ENCODE results near the gene KRT14. TPM values are rescaled to one million over a fixed set of nuclear protein-coding genes. Genes with fewer than 3 reads are reported as not detected.

The KRT14 gene
- total RNA-seq, 1 donor from 2014 or later = not detected

- peaks cover 8% of the 10 kb centered on the region for H3K9me3 Mint-ChIP-seq
- H3K27me3 Mint-ChIP-seq (ENCODE audit: insufficient read depth) = peaks cover 24% of the 10 kb centered on the region
- no peaks in the 10 kb centered on the region for H3K4me1 Mint-ChIP-seq (ENCODE audit: low read depth)
- no peak overlapping the region for H3K4me3 Mint-ChIP-seq
- no peaks in the 10 kb centered on the region for H3K36me3 Mint-ChIP-seq (ENCODE audit: low read depth)
- peak overlapping the region; percentile 67 for H3K27ac Mint-ChIP-seq
- DNase-seq (ENCODE audit: low spot score) = no peak
- intact Hi-C loops (cut with micrococcal nuclease) = no loop called here
Observed at GRCh38 chr17:41567317-41567716, 19.4 kb downstream of the KRT14 start.

- H3K4me3 Mint-ChIP-seq = no peak overlapping the region
- no peak overlapping the region for H3K27ac Mint-ChIP-seq
- peaks cover 23% of the 10 kb centered on the region for H3K27me3 Mint-ChIP-seq (ENCODE audit: insufficient read depth)
- no peaks in the 10 kb centered on the region for H3K4me1 Mint-ChIP-seq (ENCODE audit: low read depth)
- no peak for DNase-seq (ENCODE audit: low spot score)
- peaks cover 8% of the 10 kb centered on the region for H3K9me3 Mint-ChIP-seq
- intact Hi-C loops (cut with micrococcal nuclease) = no loop called here
- no peaks in the 10 kb centered on the region for H3K36me3 Mint-ChIP-seq (ENCODE audit: low read depth)
Observed at GRCh38 chr17:41565338-41565737, 21.4 kb downstream of the KRT14 start.

- Mint-ChIP-seq H3K4me1 (ENCODE audit: low read depth) (no peaks in the 10 kb centered on the region), H3K4me3 (no peak overlapping the region), H3K9me3 (peaks cover 8% of the 10 kb centered on the region), H3K27ac (no peak overlapping the region), H3K36me3 (ENCODE audit: low read depth) (no peaks in the 10 kb centered on the region), H3K27me3 (ENCODE audit: insufficient read depth) (peaks cover 28% of the 10 kb centered on the region)
- intact Hi-C loops (cut with micrococcal nuclease) = no loop called here
- DNase-seq (ENCODE audit: low spot score) = no peak
Observed at GRCh38 chr17:41563607-41564170, 23.0 kb downstream of the KRT14 start.

GRCh38 chr17:41561554-41561953 lies 25.1 kb downstream of the KRT14 start:
- no peak for DNase-seq (ENCODE audit: low spot score)
- no peak overlapping the region for H3K4me3 Mint-ChIP-seq
- H3K4me1 Mint-ChIP-seq (ENCODE audit: low read depth) = no peaks in the 10 kb centered on the region
- intact Hi-C loops (cut with micrococcal nuclease) = no loop called here
- peaks cover 36% of the 10 kb centered on the region for H3K27me3 Mint-ChIP-seq (ENCODE audit: insufficient read depth)
- H3K9me3 Mint-ChIP-seq = no peaks in the 10 kb centered on the region
- no peaks in the 10 kb centered on the region for H3K36me3 Mint-ChIP-seq (ENCODE audit: low read depth)
- H3K27ac Mint-ChIP-seq = no peak overlapping the region

- H3K4me3 Mint-ChIP-seq = no peak overlapping the region
- no peaks in the 10 kb centered on the region for H3K9me3 Mint-ChIP-seq
- H3K27me3 Mint-ChIP-seq (ENCODE audit: insufficient read depth) = peaks cover 32% of the 10 kb centered on the region
- H3K4me1 Mint-ChIP-seq (ENCODE audit: low read depth) = no peaks in the 10 kb centered on the region
- H3K27ac Mint-ChIP-seq = no peak overlapping the region
- intact Hi-C loops (cut with micrococcal nuclease) = no loop called here
- DNase-seq (ENCODE audit: low spot score) = no peak
- H3K36me3 Mint-ChIP-seq (ENCODE audit: low read depth) = no peaks in the 10 kb centered on the region
Observed at GRCh38 chr17:41559548-41559947, 27.1 kb downstream of the KRT14 start.

GRCh38 chr17:41556931-41557330 lies 29.8 kb downstream of the KRT14 start:
- Mint-ChIP-seq H3K27me3 (ENCODE audit: insufficient read depth) (peaks cover 22% of the 10 kb centered on the region), H3K36me3 (ENCODE audit: low read depth) (no peaks in the 10 kb centered on the region), H3K27ac (no peak overlapping the region), H3K9me3 (no peaks in the 10 kb centered on the region), H3K4me1 (ENCODE audit: low read depth) (no peaks in the 10 kb centered on the region), H3K4me3 (no peak overlapping the region)
- no peak for DNase-seq (ENCODE audit: low spot score)
- intact Hi-C loops (cut with micrococcal nuclease) = no loop called here

- Mint-ChIP-seq H3K36me3 (ENCODE audit: low read depth) (no peaks in the 10 kb centered on the region), H3K27ac (no peak overlapping the region), H3K27me3 (ENCODE audit: insufficient read depth) (peaks cover 16% of the 10 kb centered on the region), H3K9me3 (no peaks in the 10 kb centered on the region), H3K4me3 (no peak overlapping the region), H3K4me1 (ENCODE audit: low read depth) (no peaks in the 10 kb centered on the region)
- intact Hi-C loops (cut with micrococcal nuclease) = no loop called here
- no peak for DNase-seq (ENCODE audit: low spot score)
Observed at GRCh38 chr17:41556306-41556705, 30.4 kb downstream of the KRT14 start.

- H3K9me3 Mint-ChIP-seq = no peaks in the 10 kb centered on the region
- H3K4me3 Mint-ChIP-seq = no peak overlapping the region
- H3K27me3 Mint-ChIP-seq (ENCODE audit: insufficient read depth) = peaks cover 16% of the 10 kb centered on the region
- no peaks in the 10 kb centered on the region for H3K4me1 Mint-ChIP-seq (ENCODE audit: low read depth)
- H3K36me3 Mint-ChIP-seq (ENCODE audit: low read depth) = no peaks in the 10 kb centered on the region
- intact Hi-C loops (cut with micrococcal nuclease) = no loop called here
- H3K27ac Mint-ChIP-seq = no peak overlapping the region
- DNase-seq (ENCODE audit: low spot score) = no peak
Observed at GRCh38 chr17:41555105-41555887, 31.4 kb downstream of the KRT14 start.

- peaks cover 5% of the 10 kb centered on the region for H3K4me1 Mint-ChIP-seq (ENCODE audit: low read depth)
- no peak overlapping the region for H3K27ac Mint-ChIP-seq
- DNase-seq (ENCODE audit: low spot score) = no peak
- intact Hi-C loops (cut with micrococcal nuclease) = no loop called here
- H3K9me3 Mint-ChIP-seq = no peaks in the 10 kb centered on the region
- no peaks in the 10 kb centered on the region for H3K36me3 Mint-ChIP-seq (ENCODE audit: low read depth)
- no peak overlapping the region for H3K4me3 Mint-ChIP-seq
- H3K27me3 Mint-ChIP-seq (ENCODE audit: insufficient read depth) = peaks cover 10% of the 10 kb centered on the region
Observed at GRCh38 chr17:41553987-41554680, 32.6 kb downstream of the KRT14 start.

- H3K9me3 Mint-ChIP-seq = no peaks in the 10 kb centered on the region
- H3K4me3 Mint-ChIP-seq = no peak overlapping the region
- intact Hi-C loops (cut with micrococcal nuclease) = no loop called here
- H3K4me1 Mint-ChIP-seq (ENCODE audit: low read depth) = peaks cover 13% of the 10 kb centered on the region
- peaks cover 7% of the 10 kb centered on the region for H3K27me3 Mint-ChIP-seq (ENCODE audit: insufficient read depth)
- no peak overlapping the region for H3K27ac Mint-ChIP-seq
- H3K36me3 Mint-ChIP-seq (ENCODE audit: low read depth) = no peaks in the 10 kb centered on the region
- DNase-seq (ENCODE audit: low spot score) = no peak
Observed at GRCh38 chr17:41553176-41553575, 33.5 kb downstream of the KRT14 start.

GRCh38 chr17:41552455-41552854 lies 34.2 kb downstream of the KRT14 start:
- Mint-ChIP-seq H3K9me3 (peaks cover 1% of the 10 kb centered on the region), H3K4me1 (ENCODE audit: low read depth) (peaks cover 20% of the 10 kb centered on the region), H3K36me3 (ENCODE audit: low read depth) (no peaks in the 10 kb centered on the region), H3K4me3 (no peak overlapping the region), H3K27ac (no peak overlapping the region), H3K27me3 (ENCODE audit: insufficient read depth) (peaks cover 2% of the 10 kb centered on the region)
- intact Hi-C loops (cut with micrococcal nuclease) = no loop called here
- DNase-seq (ENCODE audit: low spot score) = no peak

- Mint-ChIP-seq H3K27ac (no peak overlapping the region), H3K27me3 (ENCODE audit: insufficient read depth) (peaks cover 2% of the 10 kb centered on the region), H3K9me3 (peaks cover 8% of the 10 kb centered on the region), H3K36me3 (ENCODE audit: low read depth) (peaks cover 1% of the 10 kb centered on the region), H3K4me3 (no peak overlapping the region), H3K4me1 (ENCODE audit: low read depth) (peaks cover 21% of the 10 kb centered on the region)
- intact Hi-C loops (cut with micrococcal nuclease) = no loop called here
- no peak for DNase-seq (ENCODE audit: low spot score)
Observed at GRCh38 chr17:41551365-41551764, 35.3 kb downstream of the KRT14 start.

GRCh38 chr17:41549596-41550039 lies 37.1 kb downstream of the KRT14 start:
- Mint-ChIP-seq H3K9me3 (peaks cover 8% of the 10 kb centered on the region), H3K27me3 (ENCODE audit: insufficient read depth) (peaks cover 10% of the 10 kb centered on the region), H3K4me1 (ENCODE audit: low read depth) (peaks cover 21% of the 10 kb centered on the region), H3K4me3 (no peak overlapping the region), H3K27ac (peak overlapping the region; percentile 31), H3K36me3 (ENCODE audit: low read depth) (peaks cover 1% of the 10 kb centered on the region)
- DNase-seq (ENCODE audit: low spot score) = no peak
- intact Hi-C loops (cut with micrococcal nuclease) = loop anchor here (1.0 to 5.0 kb wide), 8 partner anchors 30 to 747 kb away; no protein-coding TSS in a partner anchor
